ENCODE results near the gene HDAC9. TPM values are rescaled to one million over a fixed set of nuclear protein-coding genes. Genes with fewer than 3 reads are reported as not detected.

The HDAC9 gene
- total and polyA plus RNA-seq, 12 donors: 2.6 to 23.1 (median 7.5) TPM

DNA sequence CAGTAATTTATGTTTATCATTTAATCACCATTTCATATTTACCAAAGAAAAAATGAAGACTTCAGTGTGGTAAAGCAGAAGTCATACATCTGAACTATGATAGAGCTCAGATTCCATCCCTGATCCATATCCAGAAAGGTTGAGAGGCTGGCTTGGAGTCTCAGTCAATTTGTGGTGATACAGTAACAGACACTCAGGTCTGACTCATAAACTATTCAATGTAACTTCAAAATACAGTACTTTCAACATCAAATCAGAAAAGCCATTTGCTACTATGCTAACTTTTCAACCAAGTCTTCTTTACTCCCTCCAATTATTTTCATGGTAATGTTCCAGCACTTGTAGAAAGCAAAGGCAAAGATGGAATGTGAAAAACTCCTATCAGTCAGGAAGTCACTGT is 190.4 kb downstream of the HDAC9 start:
- DNase-seq: no peak
- Histone ChIP-seq H3K27me3 (no peaks in the 10 kb centered on the region), H3K9me3 (replicated peaks in 1 of 3) (no peaks in the 10 kb centered on the region), H3K4me1 (replicated peaks in 1 of 2) (no peaks in the 10 kb centered on the region), H3K27ac (no peak overlapping the region), H3K36me3 (replicated peaks in 1 of 2) (no peaks in the 10 kb centered on the region), H3K4me3 (no peak overlapping the region)
- no peak for TF ChIP-seq POLR2A (IDR thresholded peaks at IDR 0.05)
- TF ChIP-seq, protein P1, sequence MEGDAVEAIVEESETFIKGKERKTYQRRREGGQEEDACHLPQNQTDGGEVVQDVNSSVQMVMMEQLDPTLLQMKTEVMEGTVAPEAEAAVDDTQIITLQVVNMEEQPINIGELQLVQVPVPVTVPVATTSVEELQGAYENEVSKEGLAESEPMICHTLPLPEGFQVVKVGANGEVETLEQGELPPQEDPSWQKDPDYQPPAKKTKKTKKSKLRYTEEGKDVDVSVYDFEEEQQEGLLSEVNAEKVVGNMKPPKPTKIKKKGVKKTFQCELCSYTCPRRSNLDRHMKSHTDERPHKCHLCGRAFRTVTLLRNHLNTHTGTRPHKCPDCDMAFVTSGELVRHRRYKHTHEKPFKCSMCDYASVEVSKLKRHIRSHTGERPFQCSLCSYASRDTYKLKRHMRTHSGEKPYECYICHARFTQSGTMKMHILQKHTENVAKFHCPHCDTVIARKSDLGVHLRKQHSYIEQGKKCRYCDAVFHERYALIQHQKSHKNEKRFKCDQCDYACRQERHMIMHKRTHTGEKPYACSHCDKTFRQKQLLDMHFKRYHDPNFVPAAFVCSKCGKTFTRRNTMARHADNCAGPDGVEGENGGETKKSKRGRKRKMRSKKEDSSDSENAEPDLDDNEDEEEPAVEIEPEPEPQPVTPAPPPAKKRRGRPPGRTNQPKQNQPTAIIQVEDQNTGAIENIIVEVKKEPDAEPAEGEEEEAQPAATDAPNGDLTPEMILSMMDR (IDR thresholded peaks at IDR 0.05): no peak
- intact Hi-C loops (cut with DNase I): no loop called here

GRCh38 chr7:18689551-18689950 is 194.0 kb downstream of the HDAC9 start:
- Histone ChIP-seq H3K36me3 (replicated peaks in 1 of 2) (no peaks in the 10 kb centered on the region), H3K9me3 (replicated peaks in 1 of 3) (no peaks in the 10 kb centered on the region), H3K27me3 (no peaks in the 10 kb centered on the region), H3K4me3 (no peak overlapping the region), H3K4me1 (replicated peaks in 1 of 2) (no peaks in the 10 kb centered on the region), H3K27ac (no peak overlapping the region)
- no peak for DNase-seq
- no peak for TF ChIP-seq POLR2A (IDR thresholded peaks at IDR 0.05)
- TF ChIP-seq, protein P1 (IDR thresholded peaks at IDR 0.05): no peak
- 83 to 90% (median 85%) methylated on average over 2 of the region's 2 CpGs for WGBS, 4 donors
- intact Hi-C loops (cut with DNase I): no loop called here

DNA sequence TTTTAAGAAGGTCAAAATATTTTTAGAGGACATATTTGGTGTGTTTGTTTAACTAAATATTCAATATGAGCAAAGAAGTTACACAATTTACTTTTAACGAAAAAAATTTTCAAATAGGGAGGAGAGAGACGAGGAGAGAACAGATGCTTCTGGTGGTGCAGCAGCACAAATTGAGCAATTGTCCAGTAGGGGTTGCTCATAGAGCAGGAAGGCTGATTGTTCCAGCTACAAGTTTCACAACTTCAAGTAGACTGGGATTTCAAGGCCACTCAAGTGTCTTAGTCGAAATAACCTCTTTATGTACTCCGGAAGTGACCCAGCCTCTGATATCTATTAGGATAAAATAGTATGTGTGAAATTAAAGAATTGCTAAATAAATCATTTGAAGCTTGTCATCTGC is 197.9 kb downstream of the HDAC9 start:
- Histone ChIP-seq H3K9me3 (replicated peaks in 1 of 3) (no peaks in the 10 kb centered on the region), H3K27ac (no peak overlapping the region), H3K4me1 (replicated peaks in 1 of 2) (no peaks in the 10 kb centered on the region), H3K36me3 (replicated peaks in 1 of 2) (no peaks in the 10 kb centered on the region), H3K27me3 (no peaks in the 10 kb centered on the region), H3K4me3 (no peak overlapping the region)
- peak in 5 of 7 donors; percentile 12 to 49 (median 28) for DNase-seq
- WGBS, 4 donors: 16 to 33% (median 22%) methylated on average over 4 of the region's 4 CpGs
- TF ChIP-seq POLR2A (IDR thresholded peaks at IDR 0.05): no peak
- TF ChIP-seq, protein P1 (IDR thresholded peaks at IDR 0.05): peak in 5 of 6 experiments; percentile 25 to 54 (median 50)
- intact Hi-C loops (cut with DNase I): no loop called here

DNA sequence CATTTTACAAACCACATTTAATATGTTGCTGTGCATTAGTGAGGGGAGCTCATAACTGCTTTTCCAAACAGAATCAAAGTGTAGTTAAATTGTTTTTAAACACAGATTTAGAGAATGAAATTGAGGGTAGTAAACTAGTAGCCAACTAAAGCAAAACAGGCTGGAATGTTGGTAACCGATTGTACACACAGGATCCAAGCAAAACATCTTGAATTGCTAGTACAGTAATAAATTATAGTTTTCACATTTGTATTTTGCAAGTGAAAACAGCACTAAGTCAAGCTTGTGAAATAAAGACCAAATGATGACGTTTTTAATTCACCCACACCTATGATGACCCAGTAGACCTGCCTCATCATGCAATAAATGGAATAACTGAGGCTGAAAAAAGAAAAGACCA is 198.3 kb downstream of the HDAC9 start:
- intact Hi-C loops (cut with DNase I): no loop called here
- no peak overlapping the region for H3K27ac ChIP-seq
- TF ChIP-seq, protein P1 (IDR thresholded peaks at IDR 0.05): no peak
- TF ChIP-seq POLR2A (IDR thresholded peaks at IDR 0.05): no peak
- no peak overlapping the region for H3K4me3 ChIP-seq
- 47 to 56% (median 50%) methylated on average over 2 of the region's 2 CpGs for WGBS, 4 donors
- H3K36me3 ChIP-seq (replicated peaks in 1 of 2): no peaks in the 10 kb centered on the region
- no peak for DNase-seq
- no peaks in the 10 kb centered on the region for H3K9me3 ChIP-seq (replicated peaks in 1 of 3)
- H3K27me3 ChIP-seq: no peaks in the 10 kb centered on the region
- H3K4me1 ChIP-seq (replicated peaks in 1 of 2): no peaks in the 10 kb centered on the region

Measured in adrenal gland (tissue), 12 donors.